Hindlimb muscle (tissue), 1 donor: ENCODE data around the gene CDK19. TPM values are rescaled to one million over a fixed set of nuclear protein-coding genes. Genes with fewer than 3 reads are reported as not detected.

Source experiments
- DNase-seq: peaks from one replicate; pipeline ENCODE4 v3.0.0-alpha.2; 2013
- polyA plus RNA-seq: library from polyadenylated mRNA; unstranded; fragments of 120-200 nt; gene quantifications from one replicate; pipeline ENCODE4 v1.2.1, GENCODE V29; 2013; ENCODE audit not compliant: insufficient read length

The CDK19 gene
- polyA plus RNA-seq, 1 donor, result 14.8 TPM

DNA sequence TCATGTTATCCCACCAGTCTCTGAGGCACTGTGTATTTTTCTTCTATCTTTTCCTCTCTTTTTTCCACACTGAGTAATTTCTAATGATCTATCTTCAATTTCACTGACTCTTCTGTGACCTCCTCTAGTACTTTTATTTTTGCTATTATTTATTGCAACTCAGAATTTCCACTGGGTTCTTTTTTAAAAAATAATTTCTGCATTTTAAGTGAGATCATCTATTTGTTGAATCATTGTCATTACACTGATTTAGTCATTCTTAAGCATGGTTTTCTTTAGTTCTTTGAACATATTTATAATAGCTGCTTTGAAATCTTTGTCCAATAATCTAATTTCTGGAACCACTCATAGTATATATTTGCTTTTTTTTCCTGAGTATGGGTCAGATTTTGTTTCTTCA, 242.1 kb downstream of the CDK19 start:
- no peak for DNase-seq

DNA sequence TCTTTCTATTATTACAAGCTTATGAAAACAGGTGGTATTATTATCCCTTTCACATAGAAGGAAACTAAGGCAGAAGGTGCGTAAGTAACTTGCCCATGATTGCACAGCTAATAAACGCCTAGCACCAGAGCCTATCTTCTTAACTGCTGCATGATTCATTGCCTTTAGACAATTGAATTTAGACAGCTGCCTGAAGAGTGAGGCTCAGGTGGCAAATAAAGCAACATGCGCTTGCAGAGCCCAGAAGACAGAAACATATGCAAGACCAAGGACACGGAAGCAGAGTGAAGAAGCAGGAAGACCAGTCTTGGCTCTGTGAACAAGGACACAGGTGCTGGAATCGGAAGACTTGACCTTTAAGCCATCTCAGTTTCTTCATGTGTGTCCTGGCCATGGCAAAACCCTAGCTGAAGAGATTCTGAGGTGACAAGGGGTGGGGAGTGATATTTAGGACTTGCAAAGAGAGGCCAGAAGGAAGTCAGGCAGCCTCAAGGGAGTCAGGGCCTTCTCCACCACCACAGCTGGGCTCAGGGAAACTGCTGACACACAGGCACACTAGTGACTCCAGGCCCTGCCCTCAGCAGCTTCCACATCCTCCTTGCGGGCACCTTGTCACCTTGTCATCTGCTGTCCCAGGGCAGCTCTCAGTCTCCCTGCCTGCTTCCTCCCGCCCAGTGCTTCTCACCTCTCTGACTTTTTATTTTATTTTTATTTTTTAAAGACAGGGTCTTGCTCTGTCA, 247.1 kb downstream of the CDK19 start:
- no peak for DNase-seq

DNA sequence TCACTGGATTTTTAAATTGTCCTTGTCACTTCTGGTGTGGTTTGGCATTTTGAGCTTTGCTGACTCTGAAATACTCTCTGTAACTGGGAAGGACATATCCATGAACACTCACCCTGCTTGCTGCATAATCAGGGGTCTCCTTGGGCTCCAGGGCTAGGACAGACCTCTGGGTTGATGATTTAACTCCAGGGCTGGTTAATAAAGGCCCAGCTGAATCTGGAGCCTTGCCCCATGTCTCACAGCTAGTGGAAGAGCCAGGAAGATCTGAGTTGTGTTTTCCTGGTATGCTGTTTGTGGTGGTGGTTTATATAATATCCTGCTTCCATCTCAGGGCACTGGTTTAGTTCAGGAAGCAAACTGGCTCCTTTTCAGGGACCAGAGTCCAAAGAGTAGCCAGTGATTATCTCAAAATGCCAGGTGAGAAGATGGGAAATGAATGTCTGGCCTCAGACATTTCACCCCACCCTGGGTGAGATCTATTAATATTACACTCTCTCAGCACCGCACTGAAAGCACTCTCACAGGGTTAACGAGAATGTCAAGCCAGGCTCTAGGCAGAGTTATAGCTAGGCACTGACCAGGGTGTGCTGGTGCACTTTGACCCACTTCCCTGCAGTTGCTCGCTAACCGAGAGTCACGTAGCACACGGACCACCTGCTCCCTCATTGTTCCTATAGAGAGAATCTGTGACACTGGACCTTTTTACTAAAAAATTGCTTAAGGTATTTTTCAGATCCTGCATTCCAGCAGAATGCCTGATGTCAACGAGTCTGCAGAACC, 248.7 kb downstream of the CDK19 start:
- no peak for DNase-seq

DNA sequence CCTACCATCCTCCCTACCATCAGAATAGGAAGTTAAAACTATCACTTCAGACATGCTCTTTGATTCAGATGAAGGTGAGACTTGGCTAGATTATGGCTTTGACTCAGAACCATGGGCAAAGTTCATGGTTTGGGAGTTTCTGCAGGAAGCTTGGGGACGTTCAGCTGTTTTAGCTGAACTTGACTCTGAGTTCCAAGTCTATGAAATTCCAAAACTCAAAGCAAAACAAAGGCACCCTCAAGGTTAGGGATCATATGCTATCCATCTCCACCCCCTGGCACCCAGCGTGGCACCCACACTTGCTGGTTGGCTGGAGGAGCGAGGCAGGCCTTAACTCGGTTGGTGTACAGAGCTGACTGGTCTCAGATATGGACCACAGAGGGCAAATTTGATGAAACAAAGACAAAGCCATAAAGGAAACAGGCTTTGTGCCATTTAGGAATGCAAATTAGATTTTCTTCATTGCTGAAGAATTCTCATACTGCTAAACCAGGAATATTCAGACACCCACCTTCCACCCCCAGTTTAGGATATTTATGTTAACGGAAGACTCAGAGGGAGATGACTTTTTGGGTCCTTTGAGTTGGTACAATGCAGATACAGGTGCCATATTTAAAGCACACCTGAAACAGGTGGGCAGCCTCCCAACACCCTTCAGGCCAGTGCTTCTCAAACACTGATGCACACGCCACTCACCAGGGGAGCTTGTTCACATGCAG, 250.4 kb downstream of the CDK19 start:
- DNase-seq, result no peak

DNA sequence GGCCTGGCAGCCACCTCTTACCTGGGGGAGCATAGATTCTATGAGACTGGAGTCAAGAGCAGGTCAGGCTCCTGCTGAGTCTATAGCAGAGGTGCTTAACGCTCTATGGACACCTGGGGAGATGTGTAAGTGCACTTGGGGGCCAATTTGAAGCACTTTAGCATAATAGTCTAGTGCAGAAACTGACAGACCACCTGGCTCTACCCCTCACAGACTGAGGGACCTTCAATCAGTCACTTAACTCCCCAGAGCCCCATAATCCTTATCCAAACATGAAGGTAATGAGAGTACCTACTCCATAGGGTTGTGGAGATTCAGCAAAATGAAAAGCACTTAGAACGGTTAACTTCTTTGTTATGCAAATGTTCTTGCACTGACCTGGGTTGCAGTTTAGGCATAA, 251.6 kb downstream of the CDK19 start:
- no peak for DNase-seq

DNA sequence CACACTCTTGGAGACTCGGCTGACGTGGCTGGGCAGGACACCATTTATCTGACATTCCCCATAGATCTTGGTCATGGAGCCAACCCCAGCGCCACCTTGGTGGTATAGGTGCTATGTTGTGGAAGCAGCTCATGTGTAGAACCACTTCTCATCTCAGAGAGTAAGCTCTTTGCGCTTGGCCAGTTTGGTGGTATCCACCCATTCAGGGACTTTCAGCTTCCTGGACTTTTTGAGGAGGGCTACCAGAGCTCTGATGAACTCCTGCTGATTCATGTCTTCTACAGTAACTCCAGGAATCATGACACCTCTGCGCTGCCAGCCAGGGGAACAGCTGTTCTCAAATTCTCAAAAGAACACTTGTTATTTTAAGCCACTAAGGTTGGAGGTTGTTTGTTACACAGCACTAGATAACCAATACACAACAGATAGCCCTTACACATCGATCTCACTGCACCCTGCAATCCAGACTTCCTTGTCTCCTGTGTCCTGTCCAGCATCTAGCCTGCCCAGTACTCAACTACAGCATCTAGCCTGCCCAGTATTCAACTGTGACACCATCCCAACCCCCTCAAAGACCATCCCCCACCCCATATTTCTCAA, 252.9 kb downstream of the CDK19 start:
- DNase-seq, result no peak

DNA sequence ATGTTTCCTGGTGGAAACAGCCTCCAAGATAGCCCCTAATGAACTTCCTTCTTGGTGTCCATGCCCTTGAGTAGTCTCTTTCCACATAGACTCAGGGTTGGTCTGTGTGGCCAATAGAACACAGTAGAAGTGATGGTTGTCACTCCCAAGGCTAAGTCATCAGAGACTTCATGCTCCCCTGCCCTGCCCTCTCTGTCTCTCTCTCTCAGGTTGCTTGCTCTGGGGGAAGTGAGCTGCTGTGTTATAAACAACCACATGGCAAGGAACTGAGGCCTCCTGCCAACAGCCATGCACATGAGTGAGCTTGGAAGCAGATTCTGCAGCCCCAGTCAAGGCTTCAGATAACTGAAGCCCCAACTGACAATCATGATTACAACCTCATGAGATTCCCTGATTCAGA, 253.6 kb downstream of the CDK19 start:
- no peak for DNase-seq

DNA sequence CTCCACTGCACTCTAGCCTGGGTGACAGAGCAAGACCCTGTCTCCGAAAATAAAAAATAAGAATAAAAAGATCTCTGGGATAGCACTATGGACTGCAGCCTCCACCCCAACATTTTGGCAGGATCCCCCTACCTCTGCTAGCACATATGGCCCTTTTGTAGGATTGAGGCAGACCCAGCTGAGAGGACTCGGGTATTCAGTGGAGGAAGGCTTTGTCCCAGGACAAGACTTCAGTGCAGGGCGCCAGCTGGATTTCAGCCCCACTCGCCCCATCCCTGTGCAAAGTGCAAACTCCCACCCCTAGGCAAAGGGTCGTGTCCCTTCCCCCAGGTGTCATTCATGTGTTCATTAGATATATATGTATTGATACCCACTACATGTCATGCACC, 254.3 kb downstream of the CDK19 start:
- no peak for DNase-seq

DNA sequence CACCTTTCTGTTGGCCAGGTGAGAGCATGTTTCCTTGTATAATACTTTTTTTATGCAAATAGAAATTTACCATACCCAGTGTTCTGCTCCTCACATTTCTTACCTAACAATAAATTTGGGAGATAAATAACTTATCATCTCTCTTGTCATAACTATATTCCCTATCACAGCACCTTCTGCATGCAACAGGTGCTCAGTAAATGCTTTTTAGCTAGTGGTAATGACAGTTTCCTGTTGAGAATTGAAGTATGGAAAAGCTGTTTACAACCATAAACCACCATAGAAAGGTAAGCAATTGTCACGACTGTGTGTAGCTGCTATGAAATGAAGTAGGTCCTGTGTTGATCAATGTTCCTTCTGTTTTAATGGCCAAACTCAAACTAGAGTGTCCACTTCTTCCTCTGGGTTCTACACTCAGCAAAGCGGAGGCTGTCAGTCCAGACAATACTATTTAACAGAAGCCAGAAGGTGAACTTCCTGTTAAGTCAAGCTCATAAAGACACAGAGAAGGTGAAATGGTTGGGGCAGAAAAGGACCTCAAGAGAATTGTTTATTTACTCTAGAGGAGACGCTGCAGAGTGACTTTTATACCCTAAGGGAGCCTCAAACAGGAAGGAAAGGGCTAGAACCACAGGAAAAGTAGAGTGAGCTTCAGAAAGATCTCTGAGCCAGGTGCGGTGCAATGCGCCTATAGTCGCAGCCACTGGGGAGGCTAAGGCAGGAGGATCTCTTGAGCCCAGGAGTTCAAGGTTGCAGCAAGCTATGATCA, 254.8 kb downstream of the CDK19 start:
- DNase-seq, result no peak

Other genes with a start within 250 kb of the CDK19 start
- 41.8 TPM for gene AMD1, start 59.3 kb upstream of the CDK19 start, polyA plus RNA-seq
- gene GTF3C6, start 143.2 kb upstream of the CDK19 start, polyA plus RNA-seq, result 71.8 TPM
- 23.4 TPM for gene RPF2, start 166.6 kb upstream of the CDK19 start, polyA plus RNA-seq